H1 (cell line): ENCODE data around the gene STX11. TPM values are rescaled to one million over a fixed set of nuclear protein-coding genes. Genes with fewer than 3 reads are reported as not detected.

Experiments
- CTCF ChIA-PET: fragments of 300-600 bp; sonication (Branson Sonifier 250); formaldehyde crosslinking; loops from one replicate; lab custom pipeline; 2021; ENCODE audit not compliant: partially characterized antibody; lab: Charles Lee
- POLR2A ChIA-PET: fragments of 300-600 bp; sonication (Branson Sonifier 250); formaldehyde crosslinking; loops from one replicate; lab custom pipeline; 2021; ENCODE audit warnings: inconsistent platforms; ENCODE audit not compliant: partially characterized antibody; lab: Charles Lee
- DNase-seq, 2 experiments: peaks; one replicate each; pipeline versions ENCODE4 v3.0.0 to v3.0.0-alpha.2; 2010 to 2022; ENCODE audit warnings: low spot score in 2 of 2, low read depth in 1 of 2, mixed read lengths in 1 of 2
- FAIRE-seq: peaks from 2 replicates; lab custom pipeline; 2011; peaks lifted over from hg19 to GRCh38; lab: Jason Lieb, UNC
- H2AFZ ChIP-seq: 2 replicates; pipeline ENCODE4 v1.8.1; 2012; ENCODE audit warnings: low read length, inconsistent platforms
- H2AK5ac ChIP-seq: 2 replicates; pipeline ENCODE4 v1.6.1; 2013; ENCODE audit warnings: low read depth, low read length
- H2BK120ac ChIP-seq: replicated peaks from 2 replicates; pipeline ENCODE3; 2013; ENCODE audit warnings: low read depth, low read length, inconsistent platforms
- H2BK12ac ChIP-seq: 2 replicates; pipeline ENCODE4 v1.6.1; 2013; ENCODE audit warnings: low read depth, low read length
- H2BK15ac ChIP-seq: 2 replicates; pipeline ENCODE4 v1.6.1; 2013; ENCODE audit warnings: low read length
- H2BK20ac ChIP-seq: 2 replicates; pipeline ENCODE4 v1.6.1; 2013; ENCODE audit warnings: low read length
- H2BK5ac ChIP-seq: 2 replicates; pipeline ENCODE4 v1.6.1; 2013; ENCODE audit warnings: low read depth, low read length
- H3K14ac ChIP-seq: 2 replicates; pipeline ENCODE4 v1.6.1; 2013; ENCODE audit warnings: inconsistent platforms; ENCODE audit not compliant: insufficient read length
- H3K18ac ChIP-seq: 2 replicates; pipeline ENCODE4 v1.6.1; 2013; ENCODE audit warnings: low read length; ENCODE audit errors: extremely low read depth
- H3K23ac ChIP-seq: 2 replicates; pipeline ENCODE4 v1.6.1; 2013; ENCODE audit warnings: inconsistent platforms; ENCODE audit not compliant: insufficient read length
- H3K23me2 ChIP-seq: 2 replicates; pipeline ENCODE4 v1.6.1; 2013; ENCODE audit warnings: low read depth, low read length
- H3K27ac ChIP-seq: 2 replicates; pipeline ENCODE4 v1.6.1; 2011; ENCODE audit warnings: low read depth, low read length, inconsistent platforms
- H3K27me3 ChIP-seq, 4 experiments: replicated peaks in 1 of 4; 1 replicate in 1 of 4; 2 replicates in 3 of 4; pipeline versions ENCODE4 v1.6.1 to v1.8.1; 2011 to 2013; ENCODE audit warnings: low read length in 3 of 4, mild to moderate bottlenecking in 3 of 4, inconsistent platforms in 2 of 4, mixed read lengths in 2 of 4, moderate library complexity in 1 of 4; ENCODE audit not compliant: control insufficient read depth in 3 of 4, insufficient read depth in 3 of 4; ENCODE audit errors: extremely low read depth in 1 of 4
- H3K36me3 ChIP-seq, 4 experiments: 2 replicates each; pipeline versions ENCODE4 v1.6.1 to v1.8.1; 2011 to 2013; ENCODE audit warnings: mild to moderate bottlenecking in 4 of 4, low read length in 3 of 4, moderate library complexity in 2 of 4, control low read depth in 1 of 4, inconsistent platforms in 1 of 4; ENCODE audit not compliant: insufficient read depth in 4 of 4, control insufficient read depth in 2 of 4
- H3K4ac ChIP-seq: replicated peaks from 2 replicates; pipeline ENCODE3; 2013; ENCODE audit warnings: low read length, low read depth, mixed read lengths, inconsistent platforms; ENCODE audit not compliant: insufficient read length
- H3K4me1 ChIP-seq, 4 experiments: replicated peaks in 1 of 4; 1 replicate in 1 of 4; 2 replicates in 3 of 4; pipeline versions ENCODE4 v1.6.1 to v1.8.1; 2011 to 2013; ENCODE audit warnings: low read length in 3 of 4, inconsistent platforms in 2 of 4, mixed read lengths in 1 of 4; ENCODE audit not compliant: insufficient read depth in 4 of 4, control insufficient read depth in 3 of 4
- H3K4me2 ChIP-seq, 2 experiments: 2 replicates each; pipeline versions ENCODE4 v1.6.1 to v1.8.1; 2011 to 2013; ENCODE audit warnings: low read depth in 2 of 2, low read length in 2 of 2, control low read depth in 1 of 2, inconsistent platforms in 1 of 2, mild to moderate bottlenecking in 1 of 2; ENCODE audit not compliant: insufficient read depth in 1 of 2
- H3K4me3 ChIP-seq, 4 experiments: fragments of 200-600, 300-600 bp in 1 of 4; sonication (generic), shearing (Covaris generic), sonication (Bioruptor Twin) in 1 of 4; 2 replicates each; pipeline versions ENCODE4 v1.5.1 to v1.8.1; 2011 to 2016; ENCODE audit warnings: low read length in 4 of 4, low read depth in 3 of 4, control low read depth in 2 of 4, inconsistent platforms in 2 of 4, mild to moderate bottlenecking in 2 of 4, mixed read lengths in 1 of 4, moderate library complexity in 1 of 4; ENCODE audit not compliant: insufficient read depth in 2 of 4; ENCODE audit errors: extremely low read depth in 1 of 4
- H3K56ac ChIP-seq: replicated peaks from 2 replicates; pipeline ENCODE3; 2013; ENCODE audit warnings: low read depth, mild to moderate bottlenecking, mixed read lengths, low read length, inconsistent platforms; ENCODE audit not compliant: insufficient read length
- H3K79me1 ChIP-seq: 2 replicates; pipeline ENCODE4 v1.6.1; 2013; ENCODE audit warnings: low read depth, low read length, control low read depth
- H3K79me2 ChIP-seq, 2 experiments: 2 replicates each; pipeline versions ENCODE4 v1.6.1 to v1.8.1; 2012 to 2013; ENCODE audit warnings: low read length in 2 of 2, mild to moderate bottlenecking in 2 of 2, inconsistent platforms in 1 of 2; ENCODE audit not compliant: insufficient read depth in 2 of 2, control insufficient read depth in 1 of 2
- H3K9ac ChIP-seq, 4 experiments: replicated peaks in 1 of 4; 1 replicate in 1 of 4; 2 replicates in 3 of 4; pipeline versions ENCODE4 v1.6.1 to v1.8.1; 2011 to 2013; ENCODE audit warnings: low read depth in 3 of 4, low read length in 3 of 4, control low read depth in 2 of 4, mild to moderate bottlenecking in 2 of 4, moderate library complexity in 2 of 4, inconsistent platforms in 1 of 4; ENCODE audit errors: extremely low read depth in 1 of 4
- H3K9me3 ChIP-seq, 2 experiments: 2 replicates each; pipeline versions ENCODE4 v1.6.1 to v1.8.1; 2012 to 2013; ENCODE audit warnings: mild to moderate bottlenecking in 2 of 2, moderate library complexity in 2 of 2, control low read depth in 1 of 2, inconsistent platforms in 1 of 2, low read depth in 1 of 2, low read length in 1 of 2, mixed read lengths in 1 of 2; ENCODE audit not compliant: insufficient read depth in 2 of 2
- H4K20me1 ChIP-seq, 2 experiments: replicated peaks in 1 of 2; 2 replicates each; pipeline versions ENCODE3 to v1.8.1; 2011 to 2013; ENCODE audit warnings: inconsistent platforms in 2 of 2, low read length in 2 of 2, mild to moderate bottlenecking in 1 of 2; ENCODE audit not compliant: insufficient read depth in 2 of 2, control insufficient read depth in 1 of 2
- H4K5ac ChIP-seq: 2 replicates; pipeline ENCODE4 v1.6.1; 2013; ENCODE audit warnings: low read length, low read depth, mixed read lengths, inconsistent platforms; ENCODE audit not compliant: insufficient read length
- H4K8ac ChIP-seq: 2 replicates; pipeline ENCODE4 v1.8.0; 2013; ENCODE audit warnings: mild to moderate bottlenecking, moderate library complexity, low read length, inconsistent platforms; ENCODE audit not compliant: insufficient read depth; ENCODE audit errors: extremely low read depth
- H4K91ac ChIP-seq: replicated peaks from 2 replicates; pipeline ENCODE3; 2013; ENCODE audit warnings: low read length, mixed read lengths, inconsistent platforms; ENCODE audit not compliant: insufficient read length
- CBX5 ChIP-seq: fragments of 300-800, 300-1000 bp; sonication (generic); IDR thresholded peaks from 2 replicates; pipeline ENCODE4 v1.7.1; 2016; ENCODE audit warnings: antibody characterized with exemption, low read length, low read depth
- HDAC6 ChIP-seq: IDR thresholded peaks from one replicate; pipeline ENCODE4 v1.7.1; 2012; ENCODE audit warnings: low read depth, mild to moderate bottlenecking, inconsistent platforms, low read length, moderate library complexity
- SP2 ChIP-seq: IDR thresholded peaks from 2 replicates; pipeline ENCODE4 v1.6.1; 2012; ENCODE audit warnings: mild to moderate bottlenecking, low read length, inconsistent platforms
- TAF7 ChIP-seq: optimal IDR thresholded peaks from 2 replicates; pipeline ENCODE3; 2011; ENCODE audit warnings: low read depth, mild to moderate bottlenecking, inconsistent platforms, low read length, moderate library complexity, borderline replicate concordance
- TEAD4 ChIP-seq: IDR thresholded peaks from 2 replicates; pipeline ENCODE4 v1.6.1; 2012; ENCODE audit warnings: low read depth, low read length, inconsistent platforms, mixed read lengths
- WGBS, 2 experiments: shearing (Covaris generic) in 1 of 2; methylation state at CpG; one replicate each; pipeline versions ENCODE4 v1.1.6 to v1.1.7; 2013 to 2015; ENCODE audit warnings: low lambda C conversion rate in 2 of 2, mixed read lengths in 2 of 2, inconsistent platforms in 1 of 2, low coverage in 1 of 2, missing lambda C conversion rate in 1 of 2; ENCODE audit not compliant: insufficient replicate concordance in 2 of 2, insufficient coverage in 1 of 2, insufficient read length in 1 of 2; ENCODE audit errors: extremely low coverage in 1 of 2, missing lambda C conversion rate in 1 of 2; 5-methylcytosine and 5-hydroxymethylcytosine counted together
- polyA plus RNA-seq, 7 experiments: library from polyadenylated mRNA; depleted of rRNA in 3 of 7; stranded (reverse) in 5 of 7; unstranded in 2 of 7; fragments of >200 nt in 5 of 7; fragments of 200-250 nt in 2 of 7; gene quantifications; 1 replicate in 5 of 7; 2 replicates in 1 of 7; 4 replicates in 1 of 7; pipeline versions ENCODE4 v1.2.1 to v1.2.3, GENCODE V29; 2011 to 2013; ENCODE audit warnings: missing spikeins in 2 of 7, mixed read lengths in 2 of 7
- total RNA-seq: library from RNA; stranded (reverse); fragmentation: NEBNext Ultra II Directional; extraction: Animal tissue kit (Norgen Biotek cat#: 25700); gene quantifications from 2 replicates; pipeline ENCODE4 v1.2.1, GENCODE V29; 2021

STX11 gene
- total and polyA plus RNA-seq, 2 of the 8 experiments (the other 6 are each of a cell fraction or from before 2014, with no cell fraction given), result 0.15 to 0.34 TPM

- no peaks in the 10 kb centered on the region for H3K23me2 ChIP-seq
- 82% methylated on average over 3 of the region's 3 CpGs; no CpG with 5 or more reads in 1 of the 2 experiments for WGBS, 2 experiments
- CTCF ChIA-PET, result interaction anchor here (0.6 kb wide), 1 partner anchor 248 kb away, joined by 3 read pairs; no protein-coding TSS in a partner anchor
- H4K20me1 ChIP-seq, result no peaks in the 10 kb centered on the region
- H3K4me1 ChIP-seq, result no peaks in the 10 kb centered on the region
- no peak overlapping the region for H3K4me2 ChIP-seq
- H3K9me3 ChIP-seq, result no peaks in the 10 kb centered on the region
- no peaks in the 10 kb centered on the region for H3K27me3 ChIP-seq
- no peak overlapping the region for H2BK5ac ChIP-seq
- FAIRE-seq (no peak), DNase-seq (no peak)
- no peak overlapping the region for H2AFZ ChIP-seq
- H3K18ac ChIP-seq, result 0 out of 2 replicates have a peak overlapping the region, but pooled peaks have one; percentile 9
- no peak overlapping the region for H3K23ac ChIP-seq
- no peak overlapping the region for H2BK120ac ChIP-seq
- H2BK15ac ChIP-seq, result no peak overlapping the region
- POLR2A ChIA-PET, result no interaction called here
- H3K27ac ChIP-seq, result no peak overlapping the region
- no peaks in the 10 kb centered on the region for H3K79me2 ChIP-seq
- H2BK12ac ChIP-seq, result no peak overlapping the region
- H3K14ac ChIP-seq, result no peak overlapping the region
- no peak overlapping the region for H3K9ac ChIP-seq
- no peak overlapping the region for H2BK20ac ChIP-seq
- no peak overlapping the region for H3K4ac ChIP-seq
- no peak overlapping the region for H4K5ac ChIP-seq
- no peak overlapping the region for H4K91ac ChIP-seq
- H3K56ac ChIP-seq, result no peak overlapping the region
- H3K36me3 ChIP-seq, result no peaks in the 10 kb centered on the region
- H2AK5ac ChIP-seq, result no peak overlapping the region
- no peak overlapping the region for H4K8ac ChIP-seq
- no peak for TF ChIP-seq HDAC6
- no peak for TF ChIP-seq SP2
- no peak for TF ChIP-seq TAF7
- peak; percentile 78; the same call in 1 of the 2 replicates for TF ChIP-seq TEAD4
- TF ChIP-seq CBX5, result no peak
- H3K79me1 ChIP-seq, result no peaks in the 10 kb centered on the region
- no peak overlapping the region for H3K4me3 ChIP-seq
Measured at GRCh38 chr6:144158133-144158532, 7.8 kb downstream of the STX11 start.
